ENCODE data around the gene GPC6.

GPC6 gene

GRCh38 chr13:93991569-93991968 lies 765.0 kb downstream of the GPC6 start:
- no peak for DNase-seq (ENCODE audit: low read depth)
- Histone ChIP-seq H3K27me3 (replicated peaks; ENCODE audit: control insufficient read depth, insufficient read depth, low read length) (no peaks in the 10 kb centered on the region), H3K9me3 (ENCODE audit: control insufficient read depth, low read length) (no peaks in the 10 kb centered on the region), H3K36me3 (ENCODE audit: control insufficient read depth, insufficient read depth, low read length, severe bottlenecking) (no peaks in the 10 kb centered on the region), H3K4me3 (ENCODE audit: low read length) (no peak overlapping the region), H3K4me1 (ENCODE audit: control insufficient read depth, insufficient read depth, low read length) (no peaks in the 10 kb centered on the region), H3K9ac (ENCODE audit: low read length) (no peak overlapping the region)

DNA sequence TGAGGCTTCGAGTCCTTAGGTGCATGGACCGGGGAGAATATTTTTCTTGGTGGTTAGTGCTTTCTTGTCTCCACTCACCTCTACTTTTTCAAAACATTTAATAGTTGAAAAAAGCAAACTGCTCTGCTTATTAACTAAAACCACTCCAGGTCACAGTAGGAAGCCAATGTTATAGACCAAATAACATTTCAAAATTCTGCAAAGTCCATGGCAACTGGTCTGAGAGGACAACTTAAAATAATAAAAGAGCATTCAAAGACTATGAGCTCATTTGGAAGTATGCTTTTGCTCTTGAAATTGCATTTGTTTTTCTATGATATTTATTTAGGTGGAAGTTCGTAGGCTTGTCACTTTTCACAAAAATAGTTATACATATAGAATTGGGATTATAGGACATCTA lies 769.9 kb downstream of the GPC6 start:
- Histone ChIP-seq H3K27me3 (replicated peaks; ENCODE audit: control insufficient read depth, insufficient read depth, low read length) (no peaks in the 10 kb centered on the region), H3K4me1 (ENCODE audit: control insufficient read depth, insufficient read depth, low read length) (no peaks in the 10 kb centered on the region), H3K4me3 (ENCODE audit: low read length) (no peak overlapping the region), H3K36me3 (ENCODE audit: control insufficient read depth, insufficient read depth, low read length, severe bottlenecking) (no peaks in the 10 kb centered on the region), H3K9me3 (ENCODE audit: control insufficient read depth, low read length) (no peaks in the 10 kb centered on the region), H3K9ac (ENCODE audit: low read length) (no peak overlapping the region)
- peak; percentile 19 for DNase-seq (ENCODE audit: low read depth)

- Histone ChIP-seq H3K4me1 (ENCODE audit: control insufficient read depth, insufficient read depth, low read length) (peaks cover 30% of the 10 kb centered on the region), H3K9me3 (ENCODE audit: control insufficient read depth, low read length) (no peaks in the 10 kb centered on the region), H3K27me3 (replicated peaks; ENCODE audit: control insufficient read depth, insufficient read depth, low read length) (no peaks in the 10 kb centered on the region), H3K9ac (ENCODE audit: low read length) (no peak overlapping the region), H3K4me3 (ENCODE audit: low read length) (no peak overlapping the region), H3K36me3 (ENCODE audit: control insufficient read depth, insufficient read depth, low read length, severe bottlenecking) (no peaks in the 10 kb centered on the region)
- no peak for DNase-seq (ENCODE audit: low read depth)
Observed at GRCh38 chr13:94006296-94006695, 779.7 kb downstream of the GPC6 start.

- Histone ChIP-seq H3K9ac (ENCODE audit: low read length) (no peak overlapping the region), H3K9me3 (ENCODE audit: control insufficient read depth, low read length) (no peaks in the 10 kb centered on the region), H3K4me1 (ENCODE audit: control insufficient read depth, insufficient read depth, low read length) (peaks cover 34% of the 10 kb centered on the region), H3K4me3 (ENCODE audit: low read length) (no peak overlapping the region), H3K27me3 (replicated peaks; ENCODE audit: control insufficient read depth, insufficient read depth, low read length) (no peaks in the 10 kb centered on the region), H3K36me3 (ENCODE audit: control insufficient read depth, insufficient read depth, low read length, severe bottlenecking) (no peaks in the 10 kb centered on the region)
- no peak for DNase-seq (ENCODE audit: low read depth)
Observed at GRCh38 chr13:94007072-94007471, 780.5 kb downstream of the GPC6 start.

- peaks cover 34% of the 10 kb centered on the region for H3K4me1 ChIP-seq (ENCODE audit: control insufficient read depth, insufficient read depth, low read length)
- peak; percentile 82 for DNase-seq (ENCODE audit: low read depth)
- no peak overlapping the region for H3K9ac ChIP-seq (ENCODE audit: low read length)
- H3K4me3 ChIP-seq (ENCODE audit: low read length) = no peak overlapping the region
- no peaks in the 10 kb centered on the region for H3K36me3 ChIP-seq (ENCODE audit: control insufficient read depth, insufficient read depth, low read length, severe bottlenecking)
- no peaks in the 10 kb centered on the region for H3K27me3 ChIP-seq (replicated peaks; ENCODE audit: control insufficient read depth, insufficient read depth, low read length)
- no peaks in the 10 kb centered on the region for H3K9me3 ChIP-seq (ENCODE audit: control insufficient read depth, low read length)
Observed at GRCh38 chr13:94009701-94010100, 783.1 kb downstream of the GPC6 start.

GRCh38 chr13:94014461-94014860 lies 787.9 kb downstream of the GPC6 start:
- H3K9ac ChIP-seq (ENCODE audit: low read length) = no peak overlapping the region
- no peaks in the 10 kb centered on the region for H3K27me3 ChIP-seq (replicated peaks; ENCODE audit: control insufficient read depth, insufficient read depth, low read length)
- H3K36me3 ChIP-seq (ENCODE audit: control insufficient read depth, insufficient read depth, low read length, severe bottlenecking) = no peaks in the 10 kb centered on the region
- no peaks in the 10 kb centered on the region for H3K9me3 ChIP-seq (ENCODE audit: control insufficient read depth, low read length)
- DNase-seq (ENCODE audit: low read depth) = no peak
- H3K4me1 ChIP-seq (ENCODE audit: control insufficient read depth, insufficient read depth, low read length) = peaks cover 22% of the 10 kb centered on the region
- no peak overlapping the region for H3K4me3 ChIP-seq (ENCODE audit: low read length)

DNA sequence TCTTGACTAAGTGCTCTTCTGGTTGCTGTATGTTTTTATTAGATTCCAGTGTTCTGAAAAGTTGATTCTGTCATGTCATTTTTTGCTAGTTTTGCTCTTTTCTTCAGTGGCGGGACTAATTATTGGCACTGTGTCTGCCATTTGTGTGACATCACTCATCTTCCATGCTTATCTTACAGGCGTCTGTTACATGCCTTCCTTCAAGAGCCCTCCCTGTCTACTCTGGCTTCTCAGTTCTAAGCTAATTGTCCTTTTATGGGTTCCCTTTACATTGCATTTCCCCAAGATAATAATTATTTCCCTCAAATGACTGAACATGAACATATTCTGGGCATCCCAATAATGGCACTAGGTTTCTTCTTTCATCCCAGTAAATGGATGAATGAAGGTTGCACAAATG lies 793.8 kb downstream of the GPC6 start:
- H3K36me3 ChIP-seq (ENCODE audit: control insufficient read depth, insufficient read depth, low read length, severe bottlenecking) = no peaks in the 10 kb centered on the region
- no peaks in the 10 kb centered on the region for H3K9me3 ChIP-seq (ENCODE audit: control insufficient read depth, low read length)
- H3K4me3 ChIP-seq (ENCODE audit: low read length) = no peak overlapping the region
- no peak overlapping the region for H3K9ac ChIP-seq (ENCODE audit: low read length)
- no peaks in the 10 kb centered on the region for H3K27me3 ChIP-seq (replicated peaks; ENCODE audit: control insufficient read depth, insufficient read depth, low read length)
- peaks cover 4% of the 10 kb centered on the region for H3K4me1 ChIP-seq (ENCODE audit: control insufficient read depth, insufficient read depth, low read length)
- no peak for DNase-seq (ENCODE audit: low read depth)

DNA sequence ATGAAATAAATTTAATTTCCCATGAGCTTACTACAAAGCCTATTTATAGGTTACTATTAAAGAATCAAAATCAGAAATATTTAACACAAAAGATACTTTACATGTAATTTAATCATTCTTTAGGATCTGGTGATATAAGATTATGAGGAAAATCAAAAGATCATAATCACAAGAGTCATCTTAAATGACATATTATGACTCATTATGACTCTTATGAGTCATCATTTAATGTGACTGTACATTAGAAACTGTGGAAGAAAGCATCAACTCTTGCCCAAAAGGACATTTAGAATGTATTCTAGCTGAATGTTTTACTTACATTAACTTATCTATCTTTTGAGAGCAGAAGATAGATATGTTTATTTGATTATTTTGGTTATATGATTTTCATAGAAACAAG lies 794.2 kb downstream of the GPC6 start:
- H3K9ac ChIP-seq (ENCODE audit: low read length) = no peak overlapping the region
- no peaks in the 10 kb centered on the region for H3K27me3 ChIP-seq (replicated peaks; ENCODE audit: control insufficient read depth, insufficient read depth, low read length)
- no peak overlapping the region for H3K4me3 ChIP-seq (ENCODE audit: low read length)
- no peaks in the 10 kb centered on the region for H3K36me3 ChIP-seq (ENCODE audit: control insufficient read depth, insufficient read depth, low read length, severe bottlenecking)
- peaks cover 4% of the 10 kb centered on the region for H3K4me1 ChIP-seq (ENCODE audit: control insufficient read depth, insufficient read depth, low read length)
- peak; percentile 32 for DNase-seq (ENCODE audit: low read depth)
- H3K9me3 ChIP-seq (ENCODE audit: control insufficient read depth, low read length) = no peaks in the 10 kb centered on the region

DNA sequence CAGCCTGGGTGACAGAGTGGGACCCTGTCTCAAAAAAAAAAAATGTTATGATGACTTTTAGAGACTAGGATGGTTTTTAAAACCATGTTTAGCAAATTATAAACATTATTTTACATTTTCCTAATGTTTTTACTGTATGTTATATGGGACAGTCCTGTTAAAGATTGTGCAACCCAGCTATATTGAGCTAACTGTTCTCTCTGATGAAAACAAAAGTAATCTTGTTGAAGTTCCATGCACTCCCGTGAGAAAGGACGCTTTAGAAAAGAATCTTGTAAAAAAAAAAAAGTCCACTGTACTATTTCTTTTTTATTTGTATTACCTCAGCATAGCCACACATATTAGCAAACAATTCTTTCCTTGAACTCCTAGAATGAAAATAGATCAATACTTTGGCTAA lies 801.6 kb downstream of the GPC6 start:
- H3K4me3 ChIP-seq (ENCODE audit: low read length) = no peak overlapping the region
- H3K4me1 ChIP-seq (ENCODE audit: control insufficient read depth, insufficient read depth, low read length) = no peaks in the 10 kb centered on the region
- H3K9me3 ChIP-seq (ENCODE audit: control insufficient read depth, low read length) = no peaks in the 10 kb centered on the region
- DNase-seq (ENCODE audit: low read depth) = peak; percentile 44
- no peaks in the 10 kb centered on the region for H3K27me3 ChIP-seq (replicated peaks; ENCODE audit: control insufficient read depth, insufficient read depth, low read length)
- H3K9ac ChIP-seq (ENCODE audit: low read length) = no peak overlapping the region
- no peaks in the 10 kb centered on the region for H3K36me3 ChIP-seq (ENCODE audit: control insufficient read depth, insufficient read depth, low read length, severe bottlenecking)

- no peaks in the 10 kb centered on the region for H3K9me3 ChIP-seq (ENCODE audit: control insufficient read depth, low read length)
- no peaks in the 10 kb centered on the region for H3K27me3 ChIP-seq (replicated peaks; ENCODE audit: control insufficient read depth, insufficient read depth, low read length)
- no peaks in the 10 kb centered on the region for H3K4me1 ChIP-seq (ENCODE audit: control insufficient read depth, insufficient read depth, low read length)
- DNase-seq (ENCODE audit: low read depth) = no peak
- no peak overlapping the region for H3K4me3 ChIP-seq (ENCODE audit: low read length)
- no peaks in the 10 kb centered on the region for H3K36me3 ChIP-seq (ENCODE audit: control insufficient read depth, insufficient read depth, low read length, severe bottlenecking)
- H3K9ac ChIP-seq (ENCODE audit: low read length) = no peak overlapping the region
Observed at GRCh38 chr13:94028650-94029049, 802.0 kb downstream of the GPC6 start.

- no peak overlapping the region for H3K4me3 ChIP-seq (ENCODE audit: low read length)
- no peaks in the 10 kb centered on the region for H3K36me3 ChIP-seq (ENCODE audit: control insufficient read depth, insufficient read depth, low read length, severe bottlenecking)
- no peaks in the 10 kb centered on the region for H3K27me3 ChIP-seq (replicated peaks; ENCODE audit: control insufficient read depth, insufficient read depth, low read length)
- peaks cover 5% of the 10 kb centered on the region for H3K4me1 ChIP-seq (ENCODE audit: control insufficient read depth, insufficient read depth, low read length)
- DNase-seq (ENCODE audit: low read depth) = no peak
- H3K9ac ChIP-seq (ENCODE audit: low read length) = no peak overlapping the region
- H3K9me3 ChIP-seq (ENCODE audit: control insufficient read depth, low read length) = no peaks in the 10 kb centered on the region
Observed at GRCh38 chr13:94030415-94031119, 804.0 kb downstream of the GPC6 start.

DNA sequence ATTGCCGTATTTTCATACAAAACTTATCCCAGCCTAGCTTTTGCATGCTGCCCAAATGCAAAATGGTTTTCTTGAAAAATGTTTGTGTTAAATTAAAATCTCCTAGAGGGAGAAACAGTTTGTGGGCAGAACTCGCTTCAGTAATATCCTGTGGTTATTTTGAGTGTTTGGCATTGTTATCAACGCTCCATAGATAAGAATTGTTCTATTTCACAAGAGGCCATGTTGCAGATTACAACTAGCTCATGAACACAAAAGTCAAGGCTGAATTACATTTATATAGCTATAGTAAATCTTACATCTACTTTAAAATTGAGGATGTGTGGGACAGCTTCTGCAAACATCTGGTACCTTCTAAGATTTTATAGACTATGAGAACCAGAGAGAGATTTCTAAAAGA lies 805.0 kb downstream of the GPC6 start:
- H3K9me3 ChIP-seq (ENCODE audit: control insufficient read depth, low read length) = no peaks in the 10 kb centered on the region
- no peak overlapping the region for H3K9ac ChIP-seq (ENCODE audit: low read length)
- no peak overlapping the region for H3K4me3 ChIP-seq (ENCODE audit: low read length)
- no peaks in the 10 kb centered on the region for H3K27me3 ChIP-seq (replicated peaks; ENCODE audit: control insufficient read depth, insufficient read depth, low read length)
- no peaks in the 10 kb centered on the region for H3K36me3 ChIP-seq (ENCODE audit: control insufficient read depth, insufficient read depth, low read length, severe bottlenecking)
- DNase-seq (ENCODE audit: low read depth) = no peak
- H3K4me1 ChIP-seq (ENCODE audit: control insufficient read depth, insufficient read depth, low read length) = peaks cover 5% of the 10 kb centered on the region

All from adipocyte (in vitro differentiated cells).